ELR (cell line): ENCODE data around the gene ATXN7.

Experiments
- DNase-seq: peaks from one replicate; pipeline ENCODE4 v3.0.0-alpha.2; 2015; ENCODE audit warnings: low read depth

ATXN7 gene

DNA sequence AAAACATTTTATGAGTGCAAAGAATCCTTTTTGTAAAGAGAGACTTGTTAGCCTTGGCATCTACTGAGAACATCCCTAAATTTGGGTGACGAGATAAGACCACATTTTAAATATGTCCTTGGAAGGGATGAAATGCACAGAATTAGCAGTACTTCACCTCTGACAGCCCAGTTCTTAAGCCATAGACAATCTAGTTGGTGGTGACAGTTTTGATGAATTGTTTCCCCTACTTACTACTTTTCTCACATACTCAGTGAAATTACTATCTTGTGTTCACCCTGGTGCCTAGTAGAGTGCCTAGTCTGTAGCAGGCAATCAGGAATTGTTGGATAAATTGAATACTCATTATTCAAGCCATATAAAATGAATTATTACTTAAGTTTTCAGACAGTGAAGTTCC is 45.1 kb downstream of the ATXN7 start:
- DNase-seq = no peak

DNA sequence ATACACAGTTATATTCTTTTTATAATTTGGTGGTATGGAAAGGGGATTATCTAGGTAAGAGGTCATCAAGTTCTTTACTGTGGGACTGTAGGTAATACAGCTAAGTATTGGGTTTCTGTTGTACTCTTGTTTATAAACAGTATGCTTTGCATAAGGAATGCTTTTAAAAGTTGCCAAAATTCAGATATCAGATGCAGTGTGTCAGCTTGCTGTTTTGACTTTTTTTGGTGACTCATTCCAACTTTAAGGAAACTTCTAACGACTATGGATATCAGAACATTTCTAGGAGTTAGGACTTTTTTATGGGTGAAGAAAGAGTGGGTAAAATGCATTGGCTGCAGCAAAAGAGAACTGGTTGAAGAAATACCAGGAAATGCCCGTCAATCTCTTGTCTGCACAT is 45.8 kb downstream of the ATXN7 start:
- peak; percentile 42 for DNase-seq

DNA sequence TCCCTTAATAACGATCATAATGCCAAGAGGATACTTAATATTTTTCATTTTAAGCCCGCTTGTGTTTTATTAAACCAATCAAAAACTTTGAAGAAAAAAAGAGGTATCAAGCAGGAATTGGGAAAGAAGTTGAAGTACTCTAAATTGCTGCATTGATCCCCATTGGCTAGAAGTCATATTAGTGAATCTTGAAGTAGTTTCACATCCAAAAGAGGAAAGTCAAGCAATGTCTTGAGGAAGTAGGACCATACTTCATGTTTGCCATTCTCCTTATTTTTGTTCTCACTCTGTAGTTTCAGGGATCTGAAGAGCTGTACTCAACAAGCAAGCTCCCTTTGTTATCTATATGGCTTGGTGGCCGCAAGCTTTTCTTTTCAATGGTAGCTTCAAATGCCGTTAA is 46.3 kb downstream of the ATXN7 start:
- no peak for DNase-seq

DNA sequence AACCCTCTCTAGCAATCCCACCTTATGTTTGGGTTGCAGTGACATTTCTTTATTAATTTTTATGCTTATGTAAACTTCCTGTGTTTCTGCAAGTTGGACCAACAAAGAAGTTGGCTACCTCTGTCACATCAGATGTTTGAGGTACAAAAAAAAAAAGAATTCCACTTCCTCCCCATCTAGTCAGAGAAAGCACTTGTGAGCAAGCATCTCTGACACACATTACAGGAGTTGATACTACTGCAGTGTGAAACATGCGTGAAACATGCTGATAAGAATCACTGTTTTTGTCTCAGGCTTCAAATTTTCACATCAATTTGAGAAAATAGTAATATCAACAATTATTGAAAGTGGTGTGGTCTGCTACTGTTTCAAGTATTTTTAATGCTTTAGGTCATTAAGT is 47.2 kb downstream of the ATXN7 start:
- DNase-seq = peak; percentile 61

- DNase-seq = peak; percentile 38
Measured at GRCh38 chr3:63911509-63911872, 47.8 kb downstream of the ATXN7 start.

- DNase-seq = peak; percentile 91
Measured at GRCh38 chr3:63911873-63912767, 48.5 kb downstream of the ATXN7 start, which contains the start of gene SCAANT1. Gene SCAANT1, minus strand, starts transcription at chr3:63912383.

DNA sequence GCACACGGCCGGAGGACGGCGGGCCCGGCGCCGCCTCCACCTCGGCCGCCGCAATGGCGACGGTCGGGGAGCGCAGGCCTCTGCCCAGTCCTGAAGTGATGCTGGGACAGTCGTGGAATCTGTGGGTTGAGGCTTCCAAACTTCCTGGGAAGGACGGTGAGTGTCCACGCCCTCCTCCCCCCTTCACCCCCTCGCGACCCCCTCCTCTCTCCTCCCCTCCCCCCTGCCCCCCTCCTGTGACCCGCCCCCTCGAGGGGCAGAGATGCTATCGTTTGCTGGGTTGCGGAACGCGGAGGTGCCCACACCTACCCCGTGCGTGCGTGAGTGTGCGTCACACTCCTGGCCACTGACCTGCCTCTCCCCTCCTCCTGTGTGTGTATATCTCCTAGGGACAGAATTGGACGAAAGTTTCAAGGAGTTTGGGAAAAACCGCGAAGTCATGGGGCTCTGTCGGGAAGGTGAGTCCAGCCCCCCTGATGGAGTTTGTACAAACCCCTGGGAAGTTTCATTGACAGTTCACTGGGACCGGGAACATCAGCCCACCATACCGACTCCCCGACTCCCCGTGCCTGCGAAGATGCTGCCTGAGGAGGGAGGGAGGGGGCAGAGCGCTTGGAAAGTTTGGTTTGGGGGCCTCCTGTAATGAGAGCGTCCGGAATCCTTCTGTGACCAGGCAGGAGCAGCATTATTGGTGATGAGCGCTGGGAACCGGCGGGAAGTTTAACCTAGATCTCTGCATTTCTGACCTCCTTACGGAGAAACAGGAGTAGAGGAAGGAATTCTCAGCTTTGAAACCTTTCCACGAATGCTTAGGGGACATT is 49.3 kb downstream of the ATXN7 start:
- peak; percentile 74 for DNase-seq

- DNase-seq = no peak
Measured at GRCh38 chr3:63914312-63914711, 50.6 kb downstream of the ATXN7 start.

- peak; percentile 23 for DNase-seq
Measured at GRCh38 chr3:63918321-63918720, 54.7 kb downstream of the ATXN7 start.

DNA sequence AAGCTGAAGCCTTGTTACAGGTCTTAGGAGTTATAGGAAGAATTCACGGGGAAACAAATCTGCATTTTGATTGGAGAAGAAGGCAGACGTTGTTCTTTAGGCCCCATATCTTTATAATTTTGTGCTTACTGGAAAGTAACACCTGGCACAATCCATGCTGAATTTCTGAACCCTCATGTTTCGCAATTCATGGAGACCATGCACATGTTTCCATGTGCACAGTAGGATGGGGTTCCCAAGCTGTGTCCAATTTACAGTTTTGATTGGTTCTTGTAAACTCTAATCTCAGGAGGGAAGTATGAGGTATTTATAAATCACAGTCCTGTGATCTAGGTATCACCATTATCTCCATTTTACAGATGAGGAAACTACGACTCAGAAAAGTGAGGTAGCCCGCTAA is 56.3 kb downstream of the ATXN7 start:
- DNase-seq = no peak

- DNase-seq = no peak
Measured at GRCh38 chr3:63921741-63922482, 58.2 kb downstream of the ATXN7 start.

- DNase-seq = no peak
Measured at GRCh38 chr3:63922491-63923199, 59.0 kb downstream of the ATXN7 start.

- no peak for DNase-seq
Measured at GRCh38 chr3:63926309-63926708, 62.6 kb downstream of the ATXN7 start.

- DNase-seq = no peak
Measured at GRCh38 chr3:63927422-63928280, 64.0 kb downstream of the ATXN7 start.

DNA sequence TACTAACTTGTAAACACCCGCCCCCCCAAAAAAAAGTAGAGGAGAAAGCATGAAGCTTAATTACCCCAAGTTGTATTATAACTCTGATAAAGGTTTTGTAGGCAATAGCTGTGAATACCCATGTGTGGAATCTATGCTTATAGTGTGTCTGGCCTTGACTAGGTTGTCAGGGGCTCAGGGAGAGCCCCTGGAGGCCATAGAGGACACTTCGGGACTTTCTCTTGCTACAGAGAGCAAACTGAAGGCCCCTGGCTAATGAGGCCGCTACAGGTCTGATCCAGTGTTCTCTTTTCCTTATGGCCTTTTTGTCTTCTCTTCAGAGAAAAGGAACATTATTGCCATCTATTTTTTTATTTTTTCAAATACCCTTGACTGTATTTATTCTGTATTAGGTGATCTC is 67.6 kb downstream of the ATXN7 start:
- DNase-seq = no peak

- DNase-seq = no peak
Measured at GRCh38 chr3:63932509-63933212, 69.0 kb downstream of the ATXN7 start.

GRCh38 chr3:63933459-63933858 is 69.8 kb downstream of the ATXN7 start:
- no peak for DNase-seq

DNA sequence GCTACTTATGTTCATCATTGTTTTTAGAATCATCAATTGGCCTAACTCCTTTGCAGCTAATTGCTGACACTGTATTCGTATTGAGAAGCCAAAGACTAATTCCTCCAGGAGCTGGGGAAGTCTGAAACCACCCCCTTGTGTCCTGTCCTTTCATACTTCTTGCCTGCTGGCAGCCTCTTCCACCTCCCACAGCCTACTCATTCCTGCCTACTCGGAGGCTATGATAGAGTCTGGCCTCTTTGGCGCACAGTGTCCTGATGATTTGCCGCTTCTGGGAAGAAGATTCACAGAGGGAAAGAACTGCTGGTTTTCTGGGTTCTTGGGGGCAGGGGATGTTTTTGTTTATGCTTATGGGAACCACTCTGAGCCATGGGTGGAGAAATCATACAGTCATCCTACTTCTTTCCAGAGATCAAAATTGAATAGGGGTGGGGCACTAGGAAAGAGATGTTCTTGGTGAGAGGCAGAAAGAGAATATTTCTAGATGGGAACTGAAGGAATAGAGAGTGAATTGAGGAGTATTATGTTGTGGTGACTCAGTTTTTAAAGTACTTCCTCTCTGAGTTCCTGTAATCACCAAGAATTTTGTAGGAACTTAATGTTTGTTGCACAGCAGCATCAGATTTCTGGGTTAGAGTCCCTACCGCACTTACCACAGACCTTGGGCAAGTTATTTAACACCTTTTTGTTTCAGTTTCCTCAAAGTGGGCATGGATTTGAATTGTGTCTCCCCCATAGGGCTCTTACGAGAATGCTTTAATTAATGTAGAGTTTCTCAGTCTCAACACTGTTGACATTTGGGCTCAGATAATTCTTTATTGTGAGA is 70.6 kb downstream of the ATXN7 start:
- DNase-seq = peak; percentile 36

- DNase-seq = no peak
Measured at GRCh38 chr3:63936925-63937324, 73.3 kb downstream of the ATXN7 start.
